Left cardiac atrium (tissue), 4 donors: ENCODE results near the gene PTPRG. TPM values are rescaled to one million over a fixed set of nuclear protein-coding genes. Genes with fewer than 3 reads are reported as not detected.

Source experiments
- ATAC-seq, 2 donors: fragments of 200-7000 bp; cut with Tn5 transposase; one replicate each; pipeline ENCODE4 v1.9.1; 2020; ENCODE audit warnings: mild to moderate bottlenecking in 2 of 2, moderate library complexity in 2 of 2
- DNase-seq: peaks from one replicate; pipeline ENCODE4 v3.0.0-alpha.2; 2020
- intact Hi-C, 2 donors: fragments of 100-400 bp; cut with DNase I; formaldehyde crosslinking; loops; one replicate each; pipeline versions ENCODE4 v1.14.1 to v1.15.1; 2022 to 2023
- total RNA-seq, 2 donors: library from RNA; stranded (reverse); fragmentation: NEBNext Ultra II Directional; extraction: Animal tissue kit (Norgen Biotek cat#: 25700); gene quantifications; one replicate each; pipeline ENCODE4 v1.2.1, GENCODE V29; 2021
- donor health status: DM: no; HTN: yes; CAD: no.
- donor health status: DM: no; HTN: yes; CAD: no; lungs with severe emphysema.
- donor health status: DM: yes; HTN: yes; CAD: no.
- donor health status: Dilated cardiomyopathy.

Gene PTPRG
- total RNA-seq, 2 donors from 2014 or later, result 37.6 to 46.9 TPM

- DNase-seq (no peak), ATAC-seq (no peak)
- intact Hi-C loops, result loop anchor here in 1 of 2 donors (5.0 kb wide), 1 partner anchor 108 kb away; no protein-coding TSS in a partner anchor
Measured at GRCh38 chr3:61578667-61579367, 17.4 kb downstream of the PTPRG start.

- intact Hi-C loops, result loop anchor here in 1 of 2 donors (5.0 kb wide), 1 partner anchor 108 kb away; no protein-coding TSS in a partner anchor
- no peak for ATAC-seq
- DNase-seq, result no peak
Measured at GRCh38 chr3:61579685-61580084, 18.3 kb downstream of the PTPRG start.

GRCh38 chr3:61580982-61581643 lies 19.7 kb downstream of the PTPRG start:
- intact Hi-C loops, result no loop called here
- ATAC-seq, result no peak
- no peak for DNase-seq

GRCh38 chr3:61582287-61582686 lies 20.9 kb downstream of the PTPRG start:
- DNase-seq (no peak), ATAC-seq (peak in 1 of 2 donors; percentile 62)
- intact Hi-C loops, result no loop called here

GRCh38 chr3:61582846-61583245 lies 21.5 kb downstream of the PTPRG start:
- ATAC-seq (no peak), DNase-seq (no peak)
- intact Hi-C loops, result no loop called here

- intact Hi-C loops, result no loop called here
- ATAC-seq (no peak), DNase-seq (no peak)
Measured at GRCh38 chr3:61583890-61584875, 22.8 kb downstream of the PTPRG start.

GRCh38 chr3:61589856-61590255 lies 28.5 kb downstream of the PTPRG start:
- ATAC-seq, result peak in 1 of 2 donors; percentile 47
- DNase-seq, result no peak
- intact Hi-C loops, result no loop called here

GRCh38 chr3:61591300-61591699 lies 29.9 kb downstream of the PTPRG start:
- DNase-seq, result no peak
- intact Hi-C loops, result no loop called here
- ATAC-seq, result no peak

- DNase-seq (no peak), ATAC-seq (no peak)
- intact Hi-C loops, result no loop called here
Measured at GRCh38 chr3:61593446-61594029, 32.2 kb downstream of the PTPRG start.

- intact Hi-C loops, result no loop called here
- ATAC-seq (peak; percentile 62 to 74), DNase-seq (no peak)
Measured at GRCh38 chr3:61594144-61594963, 33.0 kb downstream of the PTPRG start.

GRCh38 chr3:61594964-61595285 lies 33.6 kb downstream of the PTPRG start:
- no peak for DNase-seq
- peak in 1 of 2 donors; percentile 20 for ATAC-seq
- intact Hi-C loops, result no loop called here

- intact Hi-C loops, result no loop called here
- no peak for DNase-seq
- no peak for ATAC-seq
Measured at GRCh38 chr3:61595288-61595687, 33.9 kb downstream of the PTPRG start.

- intact Hi-C loops, result no loop called here
- DNase-seq, result no peak
- no peak for ATAC-seq
Measured at GRCh38 chr3:61595826-61596225, 34.5 kb downstream of the PTPRG start.

- no peak for ATAC-seq
- intact Hi-C loops, result no loop called here
- no peak for DNase-seq
Measured at GRCh38 chr3:61597906-61598305, 36.5 kb downstream of the PTPRG start.

- intact Hi-C loops, result no loop called here
- no peak for ATAC-seq
- no peak for DNase-seq
Measured at GRCh38 chr3:61600195-61600594, 38.8 kb downstream of the PTPRG start.

- intact Hi-C loops, result no loop called here
- ATAC-seq (peak; percentile 76 to 82), DNase-seq (peak; percentile 37)
Measured at GRCh38 chr3:61601831-61602230, 40.5 kb downstream of the PTPRG start.

GRCh38 chr3:61602466-61602865 lies 41.1 kb downstream of the PTPRG start:
- ATAC-seq, result no peak
- intact Hi-C loops, result no loop called here

GRCh38 chr3:61605589-61606175 lies 44.3 kb downstream of the PTPRG start:
- DNase-seq, result no peak
- intact Hi-C loops, result no loop called here
- ATAC-seq, result no peak

More at GRCh38 chr3:61602466-61602865, 41.1 kb downstream of the PTPRG start:
- no peak for DNase-seq
